NT2/D1 (cell line): ENCODE results near the gene WDR81.

Source experiments
- SUZ12 ChIP-seq: IDR thresholded peaks from 2 replicates; pipeline ENCODE4 v1.6.1; 2011; ENCODE audit not compliant: insufficient read length, insufficient read depth; ENCODE audit errors: extremely low read depth
- YY1 ChIP-seq: IDR thresholded peaks from 2 replicates; pipeline ENCODE4 v1.6.1; 2011; ENCODE audit not compliant: insufficient read length, insufficient read depth

DNA sequence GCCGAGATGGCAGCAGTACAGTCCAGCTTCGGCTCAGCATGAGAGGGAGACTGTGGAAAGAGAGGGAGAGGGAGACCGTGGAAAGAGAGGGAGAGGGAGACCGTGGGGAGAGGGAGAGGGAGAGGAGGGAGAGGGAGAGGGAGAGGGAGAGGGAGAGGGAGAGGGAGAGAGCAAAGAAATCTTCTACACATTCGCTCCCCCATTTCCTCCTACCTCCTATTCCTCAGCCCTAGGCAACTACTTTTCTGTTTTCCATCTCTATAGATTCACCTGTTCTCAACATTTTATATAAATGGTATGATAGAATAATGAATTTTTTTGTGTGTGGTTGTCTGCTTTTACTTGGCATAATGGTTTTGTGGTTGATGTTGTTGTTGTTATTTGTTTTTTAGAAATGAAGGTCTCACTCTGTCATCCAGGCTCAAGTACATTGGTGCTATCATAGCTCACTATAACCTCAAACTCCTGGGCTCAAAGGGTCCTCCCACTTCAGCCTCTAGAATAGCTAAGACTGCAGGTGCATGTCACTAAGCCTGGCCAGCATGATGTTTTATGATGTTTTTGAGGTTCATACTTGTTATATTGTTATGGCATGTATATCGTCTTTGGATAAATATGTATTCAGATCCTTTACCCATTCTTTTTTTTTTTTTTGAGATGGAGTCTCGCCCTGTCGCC lies 33.8 kb upstream of the WDR81 start:
- no peak for TF ChIP-seq SUZ12
- TF ChIP-seq YY1 = no peak
